Embryonic facial prominence (tissue), 1 donor: Measurements from ENCODE around the gene DDX25.
A peak's percentile ranks its signal among the peaks of the same experiment; 100 is the strongest.
"Not testable (repeated sequence)": the region's sequence is repeated elsewhere in the genome, so short reads cannot be mapped to it uniquely, and the experiment has no call there.

ENCODE experiments used
- DNase-seq: peaks from one replicate; pipeline ENCODE4 v3.0.0-alpha.2; 2016; ENCODE audit errors: extremely low spot score

Gene DDX25

DNA sequence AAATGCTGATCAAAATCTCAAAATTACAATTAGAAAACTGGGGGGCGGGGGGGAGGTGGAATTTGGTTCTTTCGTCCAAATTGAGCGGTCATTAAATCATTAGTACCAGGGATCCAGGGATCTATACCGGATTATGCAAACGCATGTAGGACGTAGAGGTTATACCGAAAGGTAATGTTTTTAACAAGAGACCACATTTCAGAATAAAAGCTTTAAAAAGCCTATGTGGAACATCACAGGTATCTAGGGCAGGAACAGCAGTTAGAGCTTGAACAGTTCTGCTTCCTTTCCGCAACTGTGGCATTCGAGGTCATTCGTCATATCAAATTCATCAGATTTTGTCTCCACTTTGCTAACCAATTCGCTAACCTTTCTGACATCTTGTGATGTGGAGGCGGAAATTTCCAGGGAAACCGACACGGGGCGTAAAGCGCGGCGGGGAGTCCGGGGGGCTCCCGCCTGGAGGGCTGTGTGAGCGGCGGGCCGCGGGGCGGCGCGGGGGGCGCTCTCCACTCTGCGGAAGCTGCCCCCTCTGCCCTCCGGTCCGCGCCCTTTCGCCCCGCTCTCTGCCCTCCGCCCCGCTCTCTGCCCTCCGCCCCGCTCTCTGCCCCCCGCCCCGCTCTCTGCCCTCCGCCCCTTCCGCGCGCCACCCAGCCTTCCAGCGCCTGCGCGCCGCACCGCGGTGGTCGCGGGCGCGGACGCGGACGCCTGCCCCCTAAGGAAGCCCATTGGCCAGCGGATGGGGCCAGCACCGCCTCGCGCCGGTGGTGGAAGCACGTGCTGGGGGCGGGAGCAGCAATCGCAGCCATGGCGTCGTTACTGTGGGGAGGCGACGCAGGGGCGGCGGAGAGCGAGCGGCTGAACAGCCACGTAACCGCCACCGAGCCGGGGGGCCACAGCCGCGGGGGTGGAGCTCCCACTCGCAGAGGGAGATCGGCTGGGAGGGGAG, at the start of gene DDX25:
DDX25 (plus strand) TSS at position 798 of the 949 bp plus-strand sequence; CDS start at position 808, 10 bp downstream.
- no peak for DNase-seq

DNA sequence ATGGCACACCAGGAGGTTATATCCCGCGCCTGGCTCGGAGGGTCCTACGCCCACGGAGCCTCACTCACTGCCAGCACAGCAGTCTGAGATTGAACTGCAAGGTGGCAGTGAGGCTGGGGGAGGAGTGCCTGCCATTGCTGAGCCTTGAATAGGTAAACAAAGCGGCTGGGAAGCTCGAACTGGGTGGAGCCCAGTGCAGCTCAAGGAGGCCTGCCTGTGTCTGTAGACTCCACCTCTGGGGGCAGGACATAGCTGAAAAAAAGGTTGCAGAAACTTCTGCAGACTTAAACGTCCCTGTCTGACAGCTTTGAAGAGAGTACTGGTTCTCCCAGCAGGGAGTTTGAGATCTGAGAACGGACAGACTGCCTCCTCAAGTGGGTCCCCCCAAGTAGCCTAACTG, 46.6 kb upstream of the DDX25 start:
- not testable (repeated sequence) for DNase-seq

DNA sequence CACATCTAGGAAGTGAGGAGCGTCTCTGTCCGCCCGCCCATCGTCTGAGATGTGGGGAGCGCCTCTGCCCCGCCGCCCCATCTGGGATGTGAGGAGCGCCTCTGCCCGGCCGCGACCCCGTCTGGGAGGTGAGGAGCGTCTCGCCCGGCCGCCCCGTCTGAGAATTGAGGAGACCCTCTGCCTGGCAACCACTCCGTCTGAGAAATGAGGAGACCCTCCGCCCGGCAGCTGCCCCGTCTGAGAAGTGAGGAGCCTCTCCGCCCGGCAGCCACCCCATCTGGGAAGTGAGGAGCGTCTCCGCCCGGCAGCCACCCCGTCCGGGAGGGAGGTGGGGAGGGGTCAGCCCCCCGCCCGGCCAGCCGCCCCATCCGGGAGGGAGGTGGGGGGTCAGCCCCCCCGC, 41.5 kb upstream of the DDX25 start:
- not testable (repeated sequence) for DNase-seq

DNA sequence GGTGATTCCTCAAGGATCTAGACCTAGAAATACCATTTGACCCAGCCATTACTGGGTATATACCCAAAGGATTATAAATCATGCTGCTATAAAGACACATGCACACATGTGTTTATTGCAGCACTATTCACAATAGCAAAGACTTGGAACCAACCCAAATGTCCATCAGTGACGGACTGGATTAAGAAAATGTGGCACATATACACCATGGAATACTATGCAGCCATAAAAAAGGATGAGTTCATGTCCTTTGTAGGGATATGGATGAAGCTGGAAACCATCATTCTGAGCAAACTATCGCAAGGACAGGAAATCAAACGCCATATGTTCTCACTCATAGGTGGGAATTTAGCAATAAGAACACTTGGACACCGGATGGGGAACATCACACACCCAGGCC, 39.0 kb upstream of the DDX25 start:
- not testable (repeated sequence) for DNase-seq

DNA sequence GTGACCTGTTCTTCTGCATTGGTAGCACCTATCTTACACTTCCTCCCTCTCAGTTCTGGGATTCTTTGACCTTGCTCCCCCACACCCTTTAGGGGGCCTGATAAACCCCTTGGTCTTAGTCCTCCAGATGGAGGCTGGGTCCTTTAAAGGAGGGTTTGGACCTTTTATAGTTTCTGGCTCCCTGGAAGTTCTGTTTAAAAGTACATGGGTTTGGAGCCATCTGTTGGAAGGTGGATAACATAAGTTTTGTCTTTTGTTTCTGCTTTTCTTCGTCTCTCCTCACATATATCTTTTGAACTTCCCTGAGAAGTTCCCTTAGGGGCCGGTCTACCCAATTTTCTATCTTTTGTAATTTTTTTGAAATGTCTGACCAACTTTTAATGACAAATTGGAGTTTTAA, 34.8 kb upstream of the DDX25 start:
- no peak for DNase-seq

DNA sequence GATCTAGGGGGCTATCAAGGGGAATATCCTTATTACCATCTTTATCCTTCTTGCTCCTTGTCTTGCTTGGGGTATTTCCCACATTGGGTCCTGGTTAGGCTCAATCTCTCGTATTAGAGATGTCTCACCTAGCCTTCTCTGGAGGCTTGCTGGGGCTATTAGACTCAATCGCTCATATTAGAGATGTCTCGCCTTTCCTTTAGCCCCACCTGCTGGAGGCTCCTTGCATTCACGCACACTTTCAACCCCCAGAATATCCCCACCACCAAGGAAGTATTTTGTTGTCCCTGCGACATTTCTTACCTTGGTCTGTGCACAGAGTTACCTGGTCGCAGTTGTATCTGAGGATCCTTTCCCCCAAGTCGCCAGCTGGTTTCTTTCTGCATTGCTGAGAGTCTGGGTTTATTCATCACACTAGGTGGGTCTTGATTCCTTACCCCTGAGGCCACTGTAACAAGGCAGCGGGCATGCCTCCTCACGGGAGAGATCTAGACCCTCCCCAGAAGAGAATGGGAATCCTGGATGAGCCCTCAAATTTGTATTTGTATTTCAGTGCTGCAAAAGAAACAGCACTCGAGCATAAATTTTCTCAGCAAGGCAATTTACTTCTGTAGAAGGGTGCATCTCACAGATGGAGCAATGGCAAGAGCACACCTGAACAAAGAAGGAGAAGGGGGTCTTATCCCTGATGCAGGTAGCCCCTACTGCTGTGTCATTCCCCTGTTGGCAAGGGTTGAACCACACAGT, 32.7 kb upstream of the DDX25 start:
- DNase-seq, result no peak

DNA sequence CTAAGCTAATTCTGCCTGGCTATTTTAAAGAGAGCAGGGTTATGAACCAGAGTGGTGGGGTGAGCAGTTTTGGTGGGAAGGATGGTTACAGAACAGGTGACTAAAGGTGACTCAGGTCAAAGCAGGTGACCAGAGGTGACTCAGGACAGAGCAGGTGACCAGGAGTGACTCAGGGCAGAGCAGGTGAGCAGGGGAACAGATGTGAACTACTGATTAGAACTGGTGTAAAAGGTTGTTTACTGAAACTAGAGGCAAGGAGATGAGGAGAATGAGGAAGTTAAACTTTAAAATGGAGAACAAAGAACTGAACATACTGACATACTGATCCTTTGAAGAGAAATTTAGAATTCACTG, 32.2 kb upstream of the DDX25 start:
- no peak for DNase-seq

DNA sequence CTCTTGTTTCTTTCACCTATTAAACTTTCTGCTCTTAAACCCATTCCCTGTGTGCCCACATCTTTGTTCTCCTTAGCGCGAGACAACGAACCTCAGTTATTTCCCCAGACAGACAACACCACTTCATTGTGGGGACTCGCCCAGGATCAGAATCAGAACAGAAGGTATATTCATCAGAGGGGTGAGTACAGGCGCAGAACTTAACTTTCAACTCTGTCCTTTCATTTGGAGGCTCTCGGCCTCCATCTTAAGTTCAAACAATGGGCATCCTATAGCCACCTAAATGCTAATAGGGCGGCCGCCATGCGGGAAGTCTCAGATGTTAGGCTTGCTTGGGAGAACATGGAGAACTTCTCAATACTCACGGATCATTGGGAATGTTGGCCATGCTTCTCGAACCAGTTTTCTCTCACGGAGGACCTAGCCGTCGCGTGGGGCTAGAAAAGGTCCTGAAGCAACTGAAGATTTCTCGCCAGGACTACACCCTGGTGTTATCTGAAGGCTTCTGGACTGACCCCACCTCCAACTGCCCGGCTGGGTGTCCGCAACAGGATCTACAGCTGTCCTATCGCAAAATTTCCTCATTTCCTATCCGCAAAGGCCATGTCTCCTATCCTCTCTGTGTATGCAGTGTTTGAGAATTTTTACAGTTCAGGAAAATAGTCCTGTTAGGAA, 30.3 kb upstream of the DDX25 start:
- no peak for DNase-seq

DNA sequence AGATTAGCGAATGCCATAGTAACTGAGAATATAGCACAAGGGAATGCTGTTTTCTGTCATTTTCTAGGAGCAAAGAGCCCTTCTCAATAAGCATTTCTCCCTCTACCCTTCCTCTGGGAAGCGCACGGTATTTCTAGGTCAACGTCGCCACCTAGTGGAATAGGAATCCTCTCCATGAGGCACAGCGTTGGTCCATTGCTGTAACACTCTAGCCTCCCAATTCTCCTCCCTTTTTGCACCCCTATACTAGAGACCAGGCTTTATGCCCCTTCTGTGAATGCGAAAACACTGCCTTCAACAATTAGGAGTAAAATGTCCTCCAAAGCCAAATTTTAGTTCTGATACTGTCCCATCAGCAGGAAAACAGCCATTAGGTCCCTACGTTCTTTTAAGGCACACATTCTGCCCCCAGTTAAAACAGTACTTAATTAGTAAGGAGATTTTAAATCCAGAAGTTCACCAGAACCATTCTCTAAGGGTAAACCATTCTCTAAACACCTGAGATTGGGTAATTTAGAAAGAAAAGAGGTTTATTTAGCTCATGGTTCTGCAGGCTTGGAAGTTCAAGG, 29.7 kb upstream of the DDX25 start:
- peak; percentile 61 for DNase-seq

DNA sequence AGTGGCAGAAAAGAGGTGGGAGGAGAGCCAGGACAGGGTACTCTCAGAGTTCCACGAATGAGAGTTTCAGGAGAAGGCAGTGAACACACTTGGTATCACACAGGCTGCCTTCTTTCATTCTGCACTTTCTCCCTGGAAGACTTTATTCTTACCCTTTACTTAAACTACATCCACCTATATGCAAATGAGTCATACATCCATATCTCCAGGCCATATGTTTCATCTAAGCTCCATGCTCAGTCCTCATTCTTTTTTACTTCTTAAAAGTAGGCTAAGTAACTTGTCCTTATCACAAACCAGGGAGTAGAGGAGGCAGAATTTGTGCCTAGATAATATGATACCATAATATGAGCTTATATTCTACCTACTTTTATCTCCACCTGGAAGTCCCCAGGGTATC, 23.0 kb upstream of the DDX25 start:
- DNase-seq, result no peak

DNA sequence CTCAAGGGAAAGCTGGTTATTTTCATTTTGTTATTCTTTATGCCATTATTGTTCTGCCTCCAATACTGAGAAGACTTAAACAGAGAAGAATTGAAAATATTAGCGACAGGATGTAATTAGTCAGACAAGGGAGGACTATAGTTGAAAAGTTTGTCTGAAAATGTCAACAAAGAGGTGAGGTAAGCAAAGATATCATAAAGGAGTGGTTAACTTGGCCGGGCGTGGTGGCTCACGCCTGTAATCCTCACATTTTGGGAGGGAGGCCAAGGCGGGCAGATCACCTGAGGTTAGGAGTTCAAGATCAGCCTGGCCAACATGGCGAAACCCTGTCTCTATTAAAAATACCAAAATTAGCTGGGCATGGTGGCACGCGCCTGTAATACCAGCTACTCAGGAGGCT, 20.9 kb upstream of the DDX25 start:
- DNase-seq, result no peak

DNA sequence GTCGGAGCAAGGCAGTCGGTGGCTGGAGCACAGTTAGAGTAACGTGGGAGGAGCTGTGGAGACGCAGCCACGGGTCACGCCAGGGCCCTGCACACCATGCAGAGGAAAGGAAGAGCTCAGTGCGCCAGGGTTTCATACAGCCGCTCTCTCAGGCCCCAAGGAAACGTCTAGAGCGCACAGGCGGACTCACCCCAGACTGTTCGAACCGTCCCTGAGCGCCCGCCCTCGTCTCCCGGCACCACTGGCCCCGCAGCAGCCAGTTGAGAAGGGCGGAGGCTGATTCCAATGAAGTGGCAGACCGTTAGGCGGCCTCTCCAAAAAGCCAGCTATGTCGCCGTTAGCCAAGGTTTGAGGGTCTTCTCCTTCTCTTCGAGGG, 17.3 kb upstream of the DDX25 start:
- no peak for DNase-seq

DNA sequence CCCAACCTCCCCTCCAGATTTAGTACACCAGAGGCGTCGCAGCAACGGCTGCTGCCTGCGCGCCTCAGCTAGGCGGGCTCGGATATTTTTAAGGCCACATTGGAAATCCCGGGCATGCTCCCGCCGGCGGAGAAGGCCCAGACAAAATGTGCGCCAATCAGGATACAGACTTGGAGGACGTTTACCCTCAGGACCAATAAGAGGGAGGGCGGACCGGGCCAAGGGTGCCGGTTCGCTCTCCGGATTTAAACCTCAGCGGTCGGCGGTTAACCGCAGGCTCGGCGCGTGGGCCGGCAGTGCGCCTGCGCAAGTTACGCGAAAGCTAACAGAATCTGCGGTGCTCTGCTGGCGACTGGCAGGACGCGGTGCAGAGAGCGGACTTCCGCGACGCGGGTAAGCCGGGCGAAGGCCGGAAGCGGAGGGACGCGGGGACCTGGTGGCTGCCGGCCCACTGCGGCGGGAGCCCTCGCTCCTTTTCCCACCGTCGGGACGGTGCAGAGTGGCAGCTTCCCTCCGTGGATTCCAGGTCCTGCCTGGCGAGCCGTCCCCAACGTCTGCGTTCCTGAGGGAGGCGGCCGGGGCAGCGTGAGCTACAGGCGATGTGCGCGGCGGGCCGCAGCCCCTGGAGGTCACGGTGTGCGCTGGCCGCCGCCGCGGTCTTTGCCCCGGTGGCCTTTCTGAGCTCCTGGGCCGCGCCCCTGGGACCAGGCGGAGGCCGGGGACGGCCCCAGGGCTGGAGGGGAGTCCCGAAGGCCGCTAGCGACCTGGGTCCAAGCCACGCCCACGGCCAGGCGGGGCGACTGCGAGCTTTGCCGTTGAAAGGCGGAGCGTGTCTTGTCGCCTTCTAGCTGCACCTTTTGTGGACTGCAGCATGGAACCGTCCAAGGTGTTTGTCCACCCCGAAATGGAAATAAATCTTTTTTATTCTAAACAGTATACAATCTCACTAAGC, 16.7 kb upstream of the DDX25 start, which contains the start of gene HYLS1:
HYLS1 (plus strand) TSS at position 296 of the 952 bp plus-strand sequence. CDS start 11,701 bp downstream, outside the sequence.
- peak; percentile 80 for DNase-seq

DNA sequence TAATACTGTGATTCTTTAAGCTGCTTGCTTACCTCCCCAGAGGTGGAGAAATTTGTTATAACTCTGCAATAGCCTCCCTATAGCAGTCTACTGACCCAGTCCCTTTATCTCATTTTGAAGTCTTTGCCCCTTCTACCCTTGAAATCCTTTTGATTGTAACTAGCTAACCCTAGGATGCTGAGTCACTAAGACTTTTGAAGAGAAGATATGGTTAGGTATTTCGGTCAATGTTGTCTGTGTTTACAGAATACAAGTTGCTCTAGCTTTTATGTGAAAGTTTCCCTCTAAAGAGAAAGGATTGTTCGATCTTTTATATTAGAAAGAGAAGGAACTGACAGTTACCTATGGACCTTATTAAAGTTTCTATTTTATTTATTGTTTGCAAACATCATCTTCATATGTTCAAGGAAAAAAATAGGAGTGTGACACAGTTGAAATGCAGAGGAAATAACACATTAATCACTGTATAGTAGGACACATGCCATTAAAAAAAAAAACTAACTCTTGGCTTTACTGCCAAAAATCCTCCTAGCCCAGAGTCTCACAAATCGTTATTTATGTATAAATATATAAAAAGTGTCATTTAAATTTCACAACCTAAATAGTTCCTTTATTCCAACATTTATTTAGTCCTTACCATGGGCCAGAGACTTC, 13.7 kb upstream of the DDX25 start:
- no peak for DNase-seq

DNA sequence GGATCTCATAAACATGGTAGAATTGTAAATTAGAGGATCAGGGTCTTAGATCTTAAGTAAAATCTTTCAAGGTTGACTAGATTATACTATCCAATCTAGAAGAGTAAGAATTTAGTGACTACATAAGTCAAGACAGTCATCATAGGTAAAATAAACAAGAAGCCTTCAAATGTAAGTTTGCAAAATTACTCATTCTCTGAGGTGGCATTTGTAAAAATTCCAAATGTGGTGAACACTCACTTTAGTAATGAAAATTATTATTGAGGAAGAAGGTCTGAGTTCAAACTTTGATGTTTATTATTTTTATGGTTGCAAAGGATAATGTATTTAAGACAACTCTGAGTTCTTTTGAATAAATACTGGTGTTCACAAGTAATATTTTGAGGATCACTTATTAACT, 12.2 kb upstream of the DDX25 start:
- DNase-seq, result no peak

DNA sequence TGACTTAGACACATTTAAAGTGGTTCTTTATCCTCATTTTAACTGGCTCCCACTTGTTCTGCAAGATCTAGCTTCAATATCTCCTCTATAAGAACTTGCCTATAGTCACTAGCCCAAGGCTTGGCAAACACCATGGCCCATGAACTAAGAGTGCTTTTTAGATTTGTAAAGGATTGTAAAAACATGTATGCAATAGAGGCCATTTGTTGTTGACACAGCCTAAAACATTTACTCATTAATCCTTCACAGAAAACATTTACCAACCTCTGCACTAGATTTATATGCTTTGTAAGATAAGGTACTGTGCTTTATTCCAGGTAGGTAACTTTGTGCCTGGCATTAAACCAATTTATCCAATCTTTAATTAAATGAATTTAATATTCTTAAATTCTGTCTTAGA, 11.3 kb upstream of the DDX25 start:
- no peak for DNase-seq

DNA sequence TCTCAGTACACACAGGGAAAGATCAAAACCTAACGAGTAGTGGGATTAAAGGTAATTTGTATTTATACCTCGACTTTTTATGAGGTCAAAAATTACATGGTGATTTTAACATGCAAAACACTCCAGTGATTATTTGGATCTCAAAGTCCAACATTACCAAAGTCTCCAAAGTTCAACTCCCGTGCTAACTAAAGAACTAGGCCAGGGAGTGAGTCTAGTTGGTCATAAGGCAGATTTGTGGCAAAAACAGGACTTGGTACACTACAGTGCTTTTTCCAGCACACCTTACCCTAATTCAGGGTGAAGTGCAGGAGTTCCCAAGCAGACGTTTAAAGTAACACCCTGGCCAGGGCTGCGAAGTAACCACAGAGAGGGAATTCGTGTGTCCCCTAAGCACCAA, 2.4 kb upstream of the DDX25 start:
- DNase-seq, result no peak

DNA sequence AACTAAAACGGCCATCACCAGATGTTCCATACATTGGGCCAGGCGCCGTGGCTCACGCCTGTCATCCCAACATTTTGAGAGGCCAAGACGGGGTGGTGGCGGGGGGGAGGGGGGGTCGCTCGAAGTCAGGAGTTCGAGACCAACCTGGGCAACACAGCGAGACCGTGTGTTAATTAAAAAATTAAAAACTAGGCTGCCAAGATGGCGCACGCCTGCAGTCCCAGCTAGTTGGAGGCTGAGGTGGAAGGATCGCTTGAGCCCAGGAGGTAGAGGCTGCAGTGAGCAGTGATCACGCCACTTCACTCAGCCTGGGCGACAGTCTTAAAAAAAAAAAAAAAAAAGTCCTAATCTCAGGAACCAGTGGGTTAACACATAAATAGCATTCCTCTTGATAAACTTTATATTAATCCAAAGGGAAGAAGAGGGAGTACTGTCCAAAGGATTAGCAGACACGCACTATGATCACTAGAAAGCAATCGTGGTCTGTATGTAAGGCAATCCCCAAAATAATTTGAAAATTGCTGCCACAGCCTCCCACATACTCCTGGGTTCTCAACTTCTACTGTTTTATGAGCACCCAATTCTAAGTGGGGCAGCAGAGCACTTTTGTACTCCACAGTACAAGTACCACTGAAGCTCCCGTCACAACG, 1.9 kb upstream of the DDX25 start:
- DNase-seq, result no peak

DNA sequence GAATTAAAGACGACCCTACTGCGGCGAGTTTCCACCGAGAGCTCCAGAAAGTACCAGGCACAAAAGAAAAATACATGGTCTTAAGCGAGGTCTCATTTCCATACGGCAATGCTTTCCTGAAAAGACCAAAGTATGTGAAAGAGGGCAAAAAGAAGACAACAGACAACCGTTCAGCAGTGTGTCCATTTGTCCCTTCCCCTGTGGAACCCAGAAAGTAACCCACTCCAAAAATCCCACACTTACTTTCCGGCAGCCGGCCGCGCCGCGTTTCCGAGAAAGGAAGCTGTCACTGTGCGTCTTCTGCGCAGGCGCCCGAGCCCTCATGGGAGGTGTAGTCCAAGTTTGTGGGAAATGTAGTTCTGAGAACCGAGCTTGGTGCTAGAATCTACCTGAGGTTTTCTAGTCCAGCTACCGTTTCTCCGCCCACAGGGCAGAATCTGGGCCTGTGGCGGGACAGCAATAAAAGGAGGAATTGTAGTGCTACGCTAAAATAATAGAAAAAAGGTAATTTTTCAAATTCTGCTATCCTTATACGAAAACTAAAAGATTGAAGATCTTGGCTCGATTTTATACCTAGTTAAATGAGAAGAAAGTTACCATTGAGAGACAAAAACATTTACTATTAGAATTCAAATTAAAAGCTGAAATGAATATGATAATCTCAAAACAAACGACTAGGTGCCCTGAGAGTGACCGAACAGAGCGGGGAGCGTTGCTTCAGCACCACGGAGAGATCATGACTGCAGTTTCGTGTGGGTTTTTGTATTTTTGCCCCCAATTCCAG, 1.2 kb upstream of the DDX25 start, which contains the start of gene PUS3:
PUS3 (minus strand) TSS at position 280 of the 784 bp plus-strand sequence. CDS start 6,922 bp downstream, outside the sequence.
- peak; percentile 86 for DNase-seq
